ENCODE measurements around the gene ITGA8.

The ITGA8 gene

GRCh38 chr10:15491856-15492642 lies 227.7 kb downstream of the ITGA8 start:
- no peak for TF ChIP-seq CTCF (conservative IDR thresholded peaks at IDR 0.05; ENCODE audit: low read length)
- no peak overlapping the region for H3K4me3 ChIP-seq (ENCODE audit: low read length)
- DNase-seq (ENCODE audit: low read depth) = peak; percentile 39

DNA sequence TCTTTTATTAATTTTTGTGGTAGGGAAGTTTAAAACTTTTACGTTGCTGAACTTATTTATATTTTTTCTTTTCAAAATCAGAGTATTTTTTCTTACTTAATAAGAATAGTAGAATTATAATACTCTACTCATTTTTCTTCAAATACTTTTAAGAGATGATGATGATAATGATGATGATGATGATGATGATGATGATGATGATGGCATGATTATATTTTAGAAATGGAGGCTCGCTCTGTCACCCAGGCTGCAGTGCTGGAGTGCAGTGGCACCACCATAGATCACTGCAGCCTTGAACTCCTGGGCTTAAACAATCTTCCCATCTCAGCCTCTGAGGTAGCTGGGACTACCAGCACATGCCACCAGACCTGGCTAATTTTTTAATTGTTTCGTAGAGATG lies 230.3 kb downstream of the ITGA8 start:
- no peak overlapping the region for H3K4me3 ChIP-seq (ENCODE audit: low read length)
- DNase-seq (ENCODE audit: low read depth) = no peak
- TF ChIP-seq CTCF (conservative IDR thresholded peaks at IDR 0.05; ENCODE audit: low read length) = no peak

- no peak for TF ChIP-seq CTCF (conservative IDR thresholded peaks at IDR 0.05; ENCODE audit: low read length)
Measured at GRCh38 chr10:15487376-15487775, 232.3 kb downstream of the ITGA8 start.

DNA sequence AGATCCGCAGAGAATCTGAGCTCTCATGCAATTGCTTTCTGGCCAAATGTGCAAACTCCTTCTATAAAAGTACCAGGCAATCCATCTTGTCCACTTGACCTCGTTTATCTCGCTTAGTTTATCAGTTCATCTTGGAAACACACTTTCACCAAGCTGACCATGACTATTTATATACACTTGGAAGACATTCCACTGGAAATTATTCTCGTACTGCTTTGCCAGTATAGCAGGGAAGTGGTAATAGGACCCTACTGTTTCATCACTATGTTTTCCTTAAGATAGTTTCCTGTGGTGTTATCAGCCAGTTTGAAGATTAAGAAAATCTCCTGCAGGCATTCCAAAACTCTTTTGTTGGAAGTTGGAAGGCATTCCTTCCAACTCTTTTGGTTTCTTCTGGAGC lies 233.3 kb downstream of the ITGA8 start:
- DNase-seq (ENCODE audit: low read depth) = peak; percentile 67
- no peak overlapping the region for H3K4me3 ChIP-seq (ENCODE audit: low read length)
- no peak for TF ChIP-seq CTCF (conservative IDR thresholded peaks at IDR 0.05; ENCODE audit: low read length)

More at GRCh38 chr10:15487376-15487775, 232.3 kb downstream of the ITGA8 start:
- H3K4me3 ChIP-seq (ENCODE audit: low read length) = no peak overlapping the region
- no peak for DNase-seq (ENCODE audit: low read depth)

GRCh38 chr10:15485684-15486316 lies 233.9 kb downstream of the ITGA8 start:
- peak; percentile 88 for DNase-seq (ENCODE audit: low read depth)
- H3K4me3 ChIP-seq (ENCODE audit: low read length) = no peak overlapping the region
- TF ChIP-seq CTCF (conservative IDR thresholded peaks at IDR 0.05; ENCODE audit: low read length) = no peak

DNA sequence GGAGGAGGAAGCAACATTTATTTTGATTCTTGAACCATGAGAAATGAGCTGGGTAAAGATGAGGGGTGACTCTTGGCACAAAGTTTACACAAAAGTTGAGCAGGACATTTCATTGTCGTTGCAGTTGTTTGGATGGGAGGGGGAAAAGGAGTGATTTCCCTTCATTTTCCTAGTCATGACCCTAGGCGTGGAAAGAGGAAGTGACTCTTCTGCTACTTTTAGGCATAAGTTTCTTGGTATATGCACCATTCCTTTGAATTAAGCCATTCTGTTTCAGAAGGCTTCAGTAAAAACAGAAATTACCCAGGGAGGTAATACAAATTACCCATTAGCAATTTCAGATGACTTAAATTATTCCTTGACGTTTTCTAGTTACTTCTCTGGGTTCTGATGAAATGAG lies 234.7 kb downstream of the ITGA8 start:
- no peak overlapping the region for H3K4me3 ChIP-seq (ENCODE audit: low read length)
- DNase-seq (ENCODE audit: low read depth) = no peak
- no peak for TF ChIP-seq CTCF (conservative IDR thresholded peaks at IDR 0.05; ENCODE audit: low read length)

GRCh38 chr10:15484128-15484527 lies 235.6 kb downstream of the ITGA8 start:
- TF ChIP-seq CTCF (conservative IDR thresholded peaks at IDR 0.05; ENCODE audit: low read length) = no peak
- DNase-seq (ENCODE audit: low read depth) = no peak
- H3K4me3 ChIP-seq (ENCODE audit: low read length) = no peak overlapping the region
